ENCODE results near the gene SMIM30. TPM values are rescaled to one million over a fixed set of nuclear protein-coding genes. Genes with fewer than 3 reads are reported as not detected.

SMIM30 gene
- total and polyA plus RNA-seq, 10 of the 15 experiments (the other 5 are each of a cell fraction or from before 2014, with no cell fraction given) = 42.2 to 258 (median 96.9) TPM

GRCh38 chr7:113118074-113118959 is at the start of gene SMIM30 (continued):
- 0 out of 2 replicates have a peak, but pooled peaks have one; percentile 24 for TF ChIP-seq EED (IDR thresholded peaks at IDR 0.05; ENCODE audit: low read depth)
- peak; percentile 73 for TF ChIP-seq POLR2A (IDR thresholded peaks at IDR 0.05; ENCODE audit: low read depth, low read length)
- no peak for TF ChIP-seq KLF5 (IDR thresholded peaks at IDR 0.05; ENCODE audit: partially characterized antibody)
- TF ChIP-seq BHLHE40 (IDR thresholded peaks at IDR 0.05; ENCODE audit: borderline replicate concordance in 1 of 2, low read depth in 2 of 2, low read length in 1 of 2) = peak; percentile 39 to 58; a peak in 1 of 4 replicates
- no peak for TF ChIP-seq STAT1 (conservative IDR thresholded peaks at IDR 0.05)
- peak; percentile 69 for TF ChIP-seq MEF2B (IDR thresholded peaks at IDR 0.05; ENCODE audit: partially characterized antibody, poor library complexity, severe bottlenecking)
- TF ChIP-seq RELB (IDR thresholded peaks at IDR 0.05; ENCODE audit: low read depth) = peak; percentile 84
- TF ChIP-seq YBX1 (IDR thresholded peaks at IDR 0.05) = no peak
- no peak for TF ChIP-seq ZNF384 (IDR thresholded peaks at IDR 0.05; ENCODE audit: borderline replicate concordance, low read depth, low read length)
- TF ChIP-seq RCOR1 (conservative IDR thresholded peaks at IDR 0.05; ENCODE audit: low read depth, low read length) = no peak
- TF ChIP-seq PAX5 (IDR thresholded peaks at IDR 0.05; ENCODE audit: borderline replicate concordance, low read depth, low read length) = peak; percentile 99
- no peak for TF ChIP-seq ETV6 (conservative IDR thresholded peaks at IDR 0.05 in 1 of 2, IDR thresholded peaks at IDR 0.05 in 1 of 2; ENCODE audit: borderline replicate concordance in 1 of 2, low read depth in 1 of 2)
- peak; percentile 16; the same call in 1 of the 2 replicates for TF ChIP-seq NFIC (IDR thresholded peaks at IDR 0.05; ENCODE audit: low read depth, low read length)
- no peak for TF ChIP-seq PKNOX1 (IDR thresholded peaks at IDR 0.05)
- peak; percentile 26; the same call in 1 of the 3 replicates for TF ChIP-seq POU2F2 (IDR thresholded peaks at IDR 0.05; ENCODE audit: borderline replicate concordance, low read depth, low read length)
- TF ChIP-seq NR2C1 (IDR thresholded peaks at IDR 0.05) = peak; percentile 76
- TF ChIP-seq E2F8 (IDR thresholded peaks at IDR 0.05; ENCODE audit: low read depth, partially characterized antibody) = no peak
- no peak for TF ChIP-seq RB1 (IDR thresholded peaks at IDR 0.05; ENCODE audit: borderline replicate concordance)
- TF ChIP-seq SIN3A (IDR thresholded peaks at IDR 0.05; ENCODE audit: low read depth, low read length) = no peak
- TF ChIP-seq ZBED1 (IDR thresholded peaks at IDR 0.05; ENCODE audit: borderline replicate concordance) = no peak
- peak in 1 of 2 experiments; percentile 62; a peak in 1 of 4 replicates for TF ChIP-seq SRF (IDR thresholded peaks at IDR 0.05; ENCODE audit: low read depth in 2 of 2, low read length in 2 of 2)
- TF ChIP-seq CBFB (IDR thresholded peaks at IDR 0.05; ENCODE audit: low read depth) = 0 out of 2 replicates have a peak, but pooled peaks have one; percentile 24
- TF ChIP-seq BCL11A (IDR thresholded peaks at IDR 0.05; ENCODE audit: low read depth, low read length) = no peak
- peak; percentile 99 for TF ChIP-seq YY1 (IDR thresholded peaks at IDR 0.05; ENCODE audit: low read depth, low read length)
